Right lobe of liver (tissue), 4 donors: ENCODE results near the gene SRC.

Experiments
- CTCF ChIP-seq, 4 donors: fragments of 200-600 bp in 3 of 4; fragments of 450-650 bp in 1 of 4; IDR thresholded peaks; one replicate each; pipeline versions ENCODE4 v1.5.1 to v1.8.0; 2016 to 2022; ENCODE audit warnings: antibody characterized with exemption in 4 of 4, mild to moderate bottlenecking in 2 of 4
- POLR2A ChIP-seq: fragments of 450-650 bp; IDR thresholded peaks from one replicate; pipeline ENCODE4 v1.6.1; 2017; ENCODE audit warnings: antibody characterized with exemption, mild to moderate bottlenecking
- donor health status: DM: no; HTN: no; CAD: no.
- donor health status: DM: no; HTN: no; CAD: no.
- donor health status: DM: no; HTN: yes; CAD: no.

DNA sequence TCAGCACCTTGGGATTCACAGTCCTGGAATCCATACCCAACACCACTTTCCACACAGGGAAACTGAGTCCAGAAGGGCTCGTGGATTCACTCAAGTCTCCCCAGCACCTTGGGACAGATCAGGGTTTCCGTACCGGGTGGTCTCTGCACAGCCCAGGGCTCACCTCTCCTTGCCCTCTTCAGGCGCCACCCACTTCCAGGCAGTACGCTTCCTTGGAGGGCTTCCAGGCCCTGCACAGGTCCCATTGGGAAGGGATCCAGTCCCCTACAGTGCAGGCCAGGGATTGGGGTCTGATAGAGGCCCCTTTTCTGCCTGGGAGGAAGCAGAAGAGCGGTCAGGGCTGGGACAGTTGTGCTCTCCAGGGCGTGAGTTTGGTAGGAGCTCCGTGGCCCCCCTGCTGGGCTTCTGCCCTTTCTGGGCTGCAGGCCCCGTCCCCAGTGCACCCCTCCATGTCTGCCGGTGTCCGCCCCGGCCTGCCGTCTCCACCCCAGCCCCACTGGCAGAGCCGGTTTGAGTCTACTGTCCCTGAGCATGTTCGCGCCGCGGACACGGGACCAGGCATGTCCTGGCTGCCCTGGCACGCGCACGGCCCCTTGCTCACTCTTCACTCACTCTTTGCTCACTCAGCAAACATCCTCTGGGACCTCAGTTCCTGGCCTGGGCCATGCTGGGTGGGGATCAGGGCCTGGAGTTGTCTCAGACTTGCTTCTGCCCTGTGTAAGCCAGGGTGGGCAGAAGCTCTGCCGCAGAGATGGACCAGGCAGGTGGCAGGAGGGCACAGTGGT lies 12.6 kb downstream of the SRC start:
- TF ChIP-seq CTCF (IDR thresholded peaks at IDR 0.05) (no peak), POLR2A (no peak)
